C4-2B (cell line): ENCODE measurements around the gene NRG3.

Experiments used
- ZFX ChIP-seq: fragments of 450-650 bp; IDR thresholded peaks from 2 replicates; pipeline ENCODE4 v1.6.1; 2017
- TF ChIP-seq, protein P1 (sequence below): fragments of 450-650 bp; conservative IDR thresholded peaks from 2 replicates; pipeline ENCODE4 v1.5.1; 2017; ENCODE audit warnings: mild to moderate bottlenecking

DNA sequence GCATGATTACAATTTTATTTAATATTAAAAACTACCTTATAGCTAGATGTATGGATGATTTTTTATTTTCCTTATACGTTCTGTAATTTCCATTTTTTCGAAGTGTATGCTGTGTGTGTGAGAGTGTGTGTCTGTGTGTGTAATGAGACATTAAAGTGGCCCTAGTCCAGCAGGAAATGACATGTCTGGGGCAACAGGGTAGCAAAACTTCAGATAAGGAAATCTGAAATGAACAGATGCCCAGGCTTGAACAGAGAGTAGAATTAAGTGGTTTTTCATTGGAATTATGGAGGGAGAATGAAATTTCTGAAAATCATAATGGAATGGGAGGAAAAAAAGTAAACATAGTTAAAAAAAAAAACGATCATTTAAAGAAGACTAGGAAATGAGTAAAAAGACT, 200.6 kb downstream of the NRG3 start:
- TF ChIP-seq, protein P1, sequence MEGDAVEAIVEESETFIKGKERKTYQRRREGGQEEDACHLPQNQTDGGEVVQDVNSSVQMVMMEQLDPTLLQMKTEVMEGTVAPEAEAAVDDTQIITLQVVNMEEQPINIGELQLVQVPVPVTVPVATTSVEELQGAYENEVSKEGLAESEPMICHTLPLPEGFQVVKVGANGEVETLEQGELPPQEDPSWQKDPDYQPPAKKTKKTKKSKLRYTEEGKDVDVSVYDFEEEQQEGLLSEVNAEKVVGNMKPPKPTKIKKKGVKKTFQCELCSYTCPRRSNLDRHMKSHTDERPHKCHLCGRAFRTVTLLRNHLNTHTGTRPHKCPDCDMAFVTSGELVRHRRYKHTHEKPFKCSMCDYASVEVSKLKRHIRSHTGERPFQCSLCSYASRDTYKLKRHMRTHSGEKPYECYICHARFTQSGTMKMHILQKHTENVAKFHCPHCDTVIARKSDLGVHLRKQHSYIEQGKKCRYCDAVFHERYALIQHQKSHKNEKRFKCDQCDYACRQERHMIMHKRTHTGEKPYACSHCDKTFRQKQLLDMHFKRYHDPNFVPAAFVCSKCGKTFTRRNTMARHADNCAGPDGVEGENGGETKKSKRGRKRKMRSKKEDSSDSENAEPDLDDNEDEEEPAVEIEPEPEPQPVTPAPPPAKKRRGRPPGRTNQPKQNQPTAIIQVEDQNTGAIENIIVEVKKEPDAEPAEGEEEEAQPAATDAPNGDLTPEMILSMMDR, result no peak
- TF ChIP-seq ZFX, result no peak
